Transverse colon (tissue), 4 donors: ENCODE data around the gene PLCL1.

Experiments
- CTCF ChIP-seq, 5 experiments: fragments of 200-600 bp in 3 of 5; fragments of 450-650 bp in 2 of 5; sonication (generic) in 3 of 5; IDR thresholded peaks; 1 replicate in 2 of 5; 2 replicates in 3 of 5; pipeline ENCODE4 v1.5.1; 2016 to 2017; ENCODE audit warnings: antibody characterized with exemption in 5 of 5, inconsistent platforms in 3 of 5, mild to moderate bottlenecking in 2 of 5, moderate library complexity in 1 of 5
- EP300 ChIP-seq: sonication (generic); formaldehyde crosslinking; IDR thresholded peaks from one replicate; pipeline ENCODE4 v1.6.1; 2017; ENCODE audit warnings: antibody characterized with exemption, low read depth
- POLR2AphosphoS5 ChIP-seq, 3 donors: sonication (generic); formaldehyde crosslinking; IDR thresholded peaks; one replicate each; pipeline ENCODE4 v1.6.1; 2016; ENCODE audit warnings: antibody characterized with exemption in 3 of 3

DNA sequence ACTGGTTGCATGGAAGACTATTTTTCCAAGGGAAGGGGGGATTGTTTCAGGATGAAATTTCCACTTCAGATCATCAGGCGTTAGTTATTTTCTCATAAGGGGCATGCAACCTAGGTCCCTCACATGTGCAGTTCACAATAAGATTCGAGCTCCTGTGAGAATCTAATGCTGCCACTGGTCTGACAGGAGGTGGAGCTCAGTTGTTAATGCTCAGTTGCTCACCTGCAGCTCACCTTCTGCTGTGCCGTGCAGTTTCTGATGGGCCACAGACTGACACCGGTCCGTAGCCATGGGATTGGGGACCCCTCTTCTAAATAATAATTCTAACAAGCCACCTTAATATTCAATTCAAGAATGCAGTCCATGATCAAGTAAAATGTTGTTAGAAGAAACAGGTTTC is 34.9 kb downstream of the PLCL1 start:
- no peak for TF ChIP-seq CTCF (IDR thresholded peaks at IDR 0.05)
- no peak for TF ChIP-seq POLR2AphosphoS5 (IDR thresholded peaks at IDR 0.05)
- no peak for TF ChIP-seq EP300
